AG08395 (cell line): ENCODE results near the gene NADSYN1.
A peak's percentile ranks its signal among the peaks of the same experiment; 100 is the strongest.

Source experiments
- DNase-seq: peaks from one replicate; pipeline ENCODE4 v3.0.0; 2012; ENCODE audit warnings: mixed read lengths, low spot score

Gene NADSYN1

DNA sequence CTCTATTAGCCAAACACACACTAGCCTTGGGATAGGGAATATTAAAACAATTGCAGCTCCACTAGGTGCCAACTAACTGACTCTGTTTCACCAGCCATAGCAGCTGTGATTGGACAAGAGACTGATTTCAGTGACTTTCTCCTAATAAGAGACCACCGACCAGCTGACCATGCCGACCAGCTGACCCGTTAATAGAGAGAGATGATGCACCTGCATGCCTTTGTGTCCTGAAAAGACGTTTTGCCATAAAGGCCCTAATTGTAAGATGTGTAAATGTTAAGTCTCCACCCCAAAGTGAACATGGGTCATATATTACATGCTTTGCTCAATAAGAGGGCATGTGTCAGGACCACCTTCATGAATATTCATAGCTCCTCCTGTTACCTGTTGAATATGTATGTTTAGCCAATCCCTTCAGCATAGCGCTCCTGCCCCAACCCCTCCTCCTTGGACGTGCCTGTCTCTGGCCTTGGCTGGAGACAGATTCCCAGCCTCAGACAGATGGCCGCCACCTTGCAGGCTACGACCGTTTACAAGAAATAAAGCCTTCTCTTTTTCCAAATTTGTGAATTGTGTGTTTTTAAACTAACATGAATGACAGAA is 1.3 kb upstream of the NADSYN1 start:
- no peak for DNase-seq

DNA sequence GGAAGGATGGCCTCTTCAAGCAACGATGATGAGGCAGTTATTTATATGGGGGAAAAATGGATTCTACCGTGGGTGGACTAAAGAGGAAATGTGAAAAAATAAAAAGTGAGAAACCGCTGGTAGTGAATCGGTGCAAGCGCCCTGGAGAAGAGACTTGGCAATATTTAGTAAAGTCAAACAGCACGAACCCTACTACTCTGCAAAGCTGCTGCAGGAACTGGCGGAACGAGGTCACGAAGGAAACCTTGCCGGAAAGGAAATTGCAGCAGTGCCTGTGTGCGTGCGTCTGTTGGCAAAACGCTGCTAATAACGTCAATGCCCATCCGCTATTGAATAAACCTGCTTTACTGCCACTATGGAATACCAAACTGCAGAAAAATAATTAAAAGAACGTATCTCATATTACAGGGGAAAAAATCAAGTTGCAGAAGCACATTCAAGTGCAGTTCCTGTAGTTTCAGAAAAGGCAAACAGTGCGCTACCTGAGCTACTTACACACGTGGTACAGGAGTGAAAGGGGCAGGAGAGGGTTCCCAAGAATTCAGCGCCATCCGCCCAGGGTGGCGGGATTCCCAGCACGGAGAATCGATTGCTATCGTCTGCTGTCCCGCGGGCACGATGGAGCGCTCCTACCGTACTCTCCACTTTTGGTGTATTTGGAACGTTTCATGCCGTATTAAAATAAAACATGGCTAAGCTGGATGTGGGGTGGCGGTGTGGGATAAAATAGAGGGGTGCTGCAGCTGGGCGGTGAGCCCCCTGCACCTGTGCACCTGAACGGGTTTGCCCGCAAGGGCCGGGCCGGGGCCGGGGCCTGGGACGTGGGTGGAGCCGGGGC is 585 bp upstream of the NADSYN1 start:
- DNase-seq = peak; percentile 21

DNA sequence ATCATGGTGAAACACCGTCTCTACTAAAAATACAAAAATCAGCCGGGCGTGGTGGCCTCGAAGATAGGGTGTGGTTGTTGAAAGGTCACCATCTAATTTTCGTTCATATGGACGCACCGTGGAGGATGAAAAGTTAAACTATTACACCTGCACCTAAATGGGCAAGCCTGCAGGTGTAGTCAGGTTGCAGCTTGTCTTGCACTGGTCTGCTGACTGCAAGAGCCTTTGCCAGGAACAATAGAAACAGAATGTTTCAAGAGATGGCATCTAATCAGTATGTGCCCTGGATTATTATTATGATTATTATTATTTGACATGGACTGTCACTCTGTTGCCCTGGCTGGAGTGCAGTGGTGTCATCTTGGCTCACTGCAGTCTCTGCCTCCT is 908 bp downstream of the NADSYN1 start:
- no peak for DNase-seq

DNA sequence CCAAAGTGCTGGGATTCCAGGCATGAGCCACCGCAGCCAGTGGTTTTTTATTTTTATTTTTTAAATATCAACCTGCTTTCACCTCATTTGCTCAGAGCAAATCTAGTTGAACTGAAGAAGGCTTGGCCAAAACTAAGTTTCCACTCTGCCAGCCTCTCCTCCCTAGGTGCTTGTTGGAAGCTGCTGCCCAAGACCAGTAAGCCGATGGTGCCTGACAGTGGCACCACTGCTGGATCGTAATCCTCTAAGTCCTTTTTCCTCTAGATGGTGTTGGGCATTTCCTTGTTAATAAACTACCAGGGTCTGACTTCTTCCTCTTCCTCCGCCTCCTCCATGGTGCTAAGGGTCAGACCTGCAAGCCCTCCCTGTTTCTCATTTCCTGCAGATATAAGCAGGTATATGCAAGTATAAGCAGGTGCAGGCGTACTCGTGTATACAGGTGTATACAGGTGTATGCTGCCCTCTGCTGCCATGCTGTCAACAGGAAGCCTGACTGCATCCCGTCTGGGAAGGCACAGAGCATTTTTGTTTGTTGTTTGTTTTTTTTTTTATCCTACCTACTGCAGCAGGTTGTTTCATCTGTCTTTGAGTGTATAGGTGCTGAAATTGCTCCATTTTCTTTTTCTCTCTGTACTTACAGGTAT is 1.6 kb downstream of the NADSYN1 start:
- no peak for DNase-seq

DNA sequence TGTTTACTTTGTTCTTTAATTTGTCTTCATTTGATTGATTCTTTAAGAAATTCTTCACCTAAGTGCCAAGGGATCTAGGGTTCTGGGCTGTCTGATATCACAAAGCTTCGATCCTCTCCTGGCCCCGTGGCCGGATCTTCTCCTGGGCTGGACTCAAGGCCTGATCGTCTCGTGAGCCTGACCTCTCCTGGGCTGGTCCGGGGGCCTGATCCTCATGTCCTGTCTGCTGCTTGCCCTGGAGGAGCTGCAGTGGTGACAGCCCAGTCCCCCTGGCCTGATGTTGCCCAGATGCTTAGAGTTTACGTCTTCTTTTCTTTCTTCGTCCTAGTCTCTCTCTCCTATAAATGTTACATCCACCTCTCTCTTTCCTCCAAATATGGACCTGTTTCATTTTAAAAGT is 3.3 kb downstream of the NADSYN1 start:
- no peak for DNase-seq

DNA sequence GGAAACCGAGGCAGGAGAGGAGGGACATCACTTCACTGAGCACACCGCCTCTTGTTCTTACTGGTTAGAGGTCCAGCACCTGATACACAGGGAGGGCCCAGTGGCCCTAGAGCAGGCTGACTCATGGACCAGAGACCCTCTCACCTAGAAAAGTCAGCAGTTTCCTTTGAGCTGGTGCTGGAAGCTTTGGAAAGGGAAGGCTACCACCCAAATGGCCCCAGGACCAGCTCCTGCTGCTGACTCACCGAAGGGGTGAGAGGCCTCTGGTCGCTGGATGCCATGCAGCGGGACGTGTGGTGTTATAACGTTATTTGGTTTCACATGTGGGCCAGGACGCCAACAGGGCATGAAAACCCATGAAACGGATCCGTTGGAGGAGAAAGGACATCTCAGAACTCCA is 3.8 kb downstream of the NADSYN1 start:
- DNase-seq = no peak

DNA sequence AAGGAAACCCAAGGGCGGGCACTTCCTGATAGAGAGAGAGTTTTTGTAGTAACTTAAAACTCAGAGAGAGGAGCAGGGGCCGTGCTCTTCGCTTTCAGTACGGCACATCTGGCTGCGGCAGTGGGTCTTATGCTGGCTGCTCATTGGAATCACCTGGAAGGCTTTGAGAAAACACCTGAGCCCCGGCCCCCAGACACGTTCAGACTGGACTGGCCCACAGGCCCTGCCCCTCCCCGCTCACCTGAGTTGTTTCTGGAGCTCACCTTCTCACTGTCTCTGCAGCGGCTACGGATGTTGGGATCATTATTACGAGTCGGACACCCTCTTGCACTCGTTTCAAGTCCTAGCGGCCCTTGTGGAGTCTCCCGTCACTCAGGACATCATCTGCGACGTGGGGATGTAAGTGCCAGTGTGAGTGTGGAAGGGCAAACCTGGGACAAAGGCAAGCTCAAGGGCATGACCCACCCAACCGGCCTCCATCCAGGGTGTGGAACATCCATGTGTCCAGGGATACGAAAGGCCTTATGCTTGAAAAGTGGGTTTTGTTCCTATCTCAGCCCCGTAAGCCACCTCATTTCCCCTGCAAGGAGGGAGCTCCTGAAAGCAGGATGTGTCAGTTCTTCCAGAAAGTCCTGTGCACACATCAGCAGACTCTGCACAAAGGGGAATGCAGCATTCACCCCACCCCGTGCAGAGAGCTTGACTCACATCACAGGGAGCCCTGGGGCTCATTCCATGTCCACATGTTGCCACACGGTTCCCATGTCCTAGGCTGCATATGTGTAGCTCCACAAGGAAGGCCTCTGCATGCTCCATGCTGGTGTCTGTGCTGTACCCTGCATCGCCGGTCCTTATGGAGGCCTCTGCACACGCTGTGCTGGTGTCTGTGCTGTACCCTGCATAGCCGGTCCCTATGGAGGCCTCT is 5.4 kb downstream of the NADSYN1 start:
- no peak for DNase-seq

DNA sequence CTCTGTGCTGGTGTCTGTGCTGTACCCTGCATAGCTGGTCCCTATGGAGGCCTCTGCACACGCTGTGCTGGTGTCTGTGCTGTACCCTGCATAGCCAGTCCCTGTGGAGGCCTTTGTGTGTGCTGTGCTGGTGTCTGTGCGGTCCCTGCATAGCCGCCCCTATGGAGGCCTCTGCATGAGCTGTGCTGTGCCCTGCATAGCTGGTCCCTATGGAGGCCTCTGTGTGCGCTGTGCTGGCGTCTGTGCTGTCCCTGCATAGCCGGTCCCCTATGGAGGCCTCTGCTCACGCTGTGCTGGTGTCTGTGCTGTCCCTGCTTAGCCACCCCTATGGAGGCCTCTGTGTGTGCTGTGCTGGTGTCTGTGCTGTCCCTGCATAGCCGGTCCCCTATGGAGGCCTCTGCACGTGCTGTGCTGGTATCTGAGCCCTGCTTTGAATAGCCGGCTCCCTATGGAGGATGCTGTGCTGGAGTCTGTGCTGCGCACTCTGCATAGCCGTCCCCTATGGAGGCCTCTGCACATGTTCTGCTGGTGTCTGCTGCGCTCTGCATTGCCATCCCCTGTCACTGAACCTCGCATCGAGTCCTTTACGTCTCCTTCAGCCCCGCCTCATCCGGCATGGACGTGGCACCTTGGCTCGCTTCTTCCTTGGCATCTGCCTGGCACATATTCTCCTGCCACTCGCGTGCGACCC is 6.2 kb downstream of the NADSYN1 start:
- DNase-seq = no peak

DNA sequence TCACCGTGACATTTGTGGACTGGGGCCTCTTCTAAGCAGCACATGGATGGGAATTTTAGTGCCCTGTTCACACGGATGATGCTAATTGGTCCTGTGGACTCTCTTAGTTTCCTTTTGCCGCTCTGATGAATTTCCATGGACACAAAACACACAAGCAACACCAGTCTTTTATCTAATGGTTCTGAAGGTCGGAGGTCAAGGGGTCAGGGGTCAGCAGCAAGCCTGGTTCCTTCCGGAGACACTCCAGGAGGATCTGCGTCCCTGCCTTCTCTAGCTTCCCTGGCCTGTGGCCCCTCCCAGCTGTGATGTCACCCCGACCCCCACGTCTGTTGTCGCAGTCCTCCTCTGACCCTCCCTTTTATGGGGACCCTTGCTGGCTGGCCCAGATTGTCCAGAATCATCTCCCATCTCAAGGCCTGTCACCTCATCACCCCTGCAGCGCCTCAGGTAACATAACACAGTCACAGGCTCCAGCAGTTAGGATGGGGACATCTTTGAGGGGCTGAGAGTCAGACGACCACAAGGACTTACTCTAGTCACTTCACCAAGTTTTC is 6.8 kb downstream of the NADSYN1 start:
- DNase-seq = no peak

DNA sequence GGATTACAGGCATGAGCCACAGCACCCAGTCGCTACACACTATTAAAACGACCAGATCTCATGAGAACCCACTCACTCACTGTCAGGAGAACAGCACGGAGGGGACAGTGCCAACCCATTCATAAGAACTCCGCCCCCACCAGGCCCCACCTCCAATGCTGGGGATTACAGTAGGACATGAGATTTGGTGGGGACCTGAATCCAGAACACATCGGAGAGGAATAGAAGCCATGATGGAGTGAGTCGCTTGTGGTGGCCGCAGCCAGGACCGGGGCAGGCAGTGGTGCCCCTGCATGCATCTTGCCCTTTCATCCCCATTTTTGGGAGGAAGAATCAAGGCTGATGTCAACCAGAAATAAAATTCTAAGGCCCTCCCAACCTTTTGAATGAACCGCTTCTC is 8.7 kb downstream of the NADSYN1 start:
- DNase-seq = no peak

DNA sequence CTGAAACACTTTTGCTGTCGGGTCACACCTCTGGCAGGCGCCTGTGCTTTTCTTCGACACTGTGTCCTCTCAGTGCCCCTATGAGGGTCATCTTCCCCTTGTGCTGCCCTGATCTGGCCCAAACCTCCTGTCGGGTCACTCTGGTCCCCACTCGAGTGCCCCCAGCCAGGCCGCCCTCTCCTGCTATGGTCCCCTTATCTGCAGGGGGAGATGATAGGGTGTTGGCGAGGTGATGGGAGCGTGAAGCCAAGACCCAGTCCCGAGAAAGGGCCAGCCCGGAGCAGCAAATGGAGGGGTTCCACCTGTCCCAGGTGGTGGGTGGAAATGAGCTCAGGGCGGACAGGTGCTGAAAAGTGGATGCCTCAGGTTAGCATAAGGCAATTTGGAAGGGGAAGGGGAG is 9.7 kb downstream of the NADSYN1 start:
- no peak for DNase-seq

DNA sequence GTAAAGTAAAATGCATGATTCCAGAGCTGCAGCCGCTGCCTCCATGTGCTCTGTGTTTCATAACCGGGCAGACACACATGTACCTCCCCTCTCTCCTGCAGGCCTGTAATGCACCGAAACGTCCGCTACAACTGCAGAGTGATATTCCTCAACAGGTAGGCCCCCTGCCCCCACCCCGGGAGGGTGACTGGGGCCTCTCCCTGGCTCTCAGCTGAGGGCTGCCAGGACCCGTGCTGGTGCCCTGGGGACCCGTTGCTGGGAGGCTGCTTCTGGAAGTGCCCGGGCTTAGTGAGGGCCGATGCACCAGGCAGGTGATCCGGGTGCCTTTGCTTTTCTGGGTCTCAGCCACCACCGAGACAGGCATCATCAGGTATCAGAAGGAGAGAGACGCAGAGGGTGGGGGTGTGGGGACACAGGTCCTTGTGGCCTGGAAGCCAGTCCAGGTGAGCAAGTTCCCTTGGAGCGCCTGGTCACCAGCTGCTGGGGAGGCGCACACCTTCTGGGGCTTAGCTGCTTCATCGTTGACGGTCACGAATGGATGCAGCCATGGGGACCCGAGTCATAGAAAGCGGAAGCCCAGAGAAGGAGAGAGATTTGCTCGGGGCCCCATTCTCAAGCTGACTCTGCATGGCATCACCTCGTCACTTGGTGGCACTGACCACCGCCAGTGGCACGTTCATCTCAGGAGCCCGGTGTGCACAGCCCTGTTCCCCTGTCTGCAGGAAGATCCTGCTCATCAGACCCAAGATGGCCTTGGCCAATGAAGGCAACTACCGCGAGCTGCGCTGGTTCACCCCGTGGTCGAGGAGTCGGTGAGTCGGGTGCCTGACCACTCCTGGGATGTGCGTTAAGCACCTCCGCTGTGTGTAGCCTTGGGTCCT is 10.6 kb downstream of the NADSYN1 start:
- no peak for DNase-seq

DNA sequence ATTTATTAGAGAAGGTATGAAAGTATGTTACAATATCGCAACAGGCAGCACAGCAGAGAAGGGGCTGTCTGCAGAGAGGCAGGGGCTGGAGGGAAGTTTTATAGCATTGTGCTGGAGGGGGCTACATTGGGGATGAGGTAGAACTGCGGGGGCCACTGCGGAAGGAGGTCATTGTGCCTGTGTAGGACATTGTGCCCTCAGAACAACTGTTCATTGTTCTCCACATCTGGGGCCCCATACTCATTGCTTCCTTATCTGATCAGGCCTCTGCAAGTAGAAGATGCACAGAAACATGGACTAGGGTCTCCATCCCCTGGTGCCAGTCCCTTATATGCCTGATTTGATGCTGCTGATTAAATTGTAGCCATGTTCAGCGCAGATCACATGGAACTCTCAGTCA is 12.1 kb downstream of the NADSYN1 start:
- DNase-seq = no peak

DNA sequence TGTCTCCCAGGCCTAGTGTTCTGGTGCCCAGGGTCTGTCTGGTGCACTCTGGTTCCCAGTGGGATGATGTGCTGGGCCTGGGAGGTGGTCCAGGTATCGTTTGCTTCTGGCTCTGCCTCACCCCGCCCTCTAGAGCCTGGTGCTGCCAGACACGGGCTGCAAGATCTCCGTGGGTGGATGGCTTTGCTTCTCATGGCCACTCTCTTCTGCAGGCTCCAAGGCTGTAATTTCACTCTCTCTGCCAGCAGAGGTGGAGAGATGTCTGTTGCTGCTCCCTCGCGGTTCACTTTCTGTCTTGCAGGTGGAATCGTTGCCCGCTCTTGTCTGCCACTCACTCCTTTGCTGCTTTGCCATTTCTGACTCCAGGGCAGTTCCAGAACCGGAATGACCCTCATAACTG is 13.4 kb downstream of the NADSYN1 start:
- no peak for DNase-seq

DNA sequence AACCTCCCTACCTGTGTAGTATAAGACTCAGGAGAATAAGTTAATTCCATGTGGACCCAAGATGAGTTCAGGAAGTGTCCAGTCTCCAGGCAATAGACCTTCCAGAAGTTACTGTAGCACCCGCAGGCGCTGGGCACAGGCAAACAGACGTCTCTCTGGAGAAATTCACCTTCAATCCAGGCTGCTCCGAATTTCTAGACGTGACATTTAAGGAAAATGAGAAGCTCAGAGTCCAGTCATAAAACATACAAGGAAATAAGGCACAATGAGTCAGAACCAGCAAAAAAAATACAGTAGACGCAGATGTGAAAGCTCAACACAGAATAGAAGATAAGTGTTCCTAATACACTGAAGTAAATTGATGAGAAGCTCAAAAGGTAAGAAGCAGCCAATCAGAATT is 14.2 kb downstream of the NADSYN1 start:
- no peak for DNase-seq

DNA sequence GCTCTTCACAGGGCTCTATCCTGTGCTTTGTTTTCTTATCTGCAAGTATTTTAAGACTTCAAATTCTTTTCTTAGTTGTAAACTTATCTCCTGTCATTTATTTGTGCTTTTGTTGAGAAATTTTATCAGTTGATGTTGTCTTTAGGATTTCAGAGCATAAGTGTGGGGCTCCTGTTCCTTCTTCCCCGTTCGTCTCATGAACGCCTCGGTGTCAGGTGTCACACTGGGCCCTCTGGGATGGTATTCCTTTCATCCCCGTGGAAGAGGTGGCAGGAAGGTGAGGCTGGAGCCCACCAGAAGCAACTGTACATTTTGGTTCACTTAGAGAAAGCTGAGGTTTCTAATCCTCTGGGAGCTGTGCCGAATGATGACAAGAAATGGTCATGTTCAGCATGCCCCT is 17.9 kb downstream of the NADSYN1 start:
- DNase-seq = no peak

DNA sequence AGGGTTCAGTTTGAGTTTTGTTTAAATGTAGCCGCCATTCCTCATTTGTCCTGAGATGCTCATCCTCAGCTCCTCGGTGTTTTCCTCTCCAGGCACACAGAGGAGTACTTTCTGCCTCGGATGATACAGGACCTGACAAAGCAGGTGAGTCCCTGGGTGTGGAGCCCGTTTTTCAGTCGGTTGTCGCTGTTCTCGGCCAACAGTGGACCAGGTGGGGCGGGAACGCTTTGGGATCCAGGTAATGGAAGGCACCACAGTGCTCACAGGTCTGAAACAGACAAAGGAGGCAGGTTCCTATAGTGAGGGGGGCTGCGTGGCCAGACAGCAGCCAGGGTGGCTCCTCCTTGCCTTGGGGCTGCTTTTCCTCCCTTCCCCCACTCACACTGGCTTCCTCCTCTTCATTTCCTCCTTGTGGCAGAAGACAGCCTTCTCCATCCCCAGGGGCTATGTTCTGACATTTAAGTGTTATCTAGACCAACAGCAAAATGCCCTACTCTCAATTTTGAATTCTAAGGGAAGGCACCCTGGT is 19.4 kb downstream of the NADSYN1 start:
- DNase-seq = no peak

DNA sequence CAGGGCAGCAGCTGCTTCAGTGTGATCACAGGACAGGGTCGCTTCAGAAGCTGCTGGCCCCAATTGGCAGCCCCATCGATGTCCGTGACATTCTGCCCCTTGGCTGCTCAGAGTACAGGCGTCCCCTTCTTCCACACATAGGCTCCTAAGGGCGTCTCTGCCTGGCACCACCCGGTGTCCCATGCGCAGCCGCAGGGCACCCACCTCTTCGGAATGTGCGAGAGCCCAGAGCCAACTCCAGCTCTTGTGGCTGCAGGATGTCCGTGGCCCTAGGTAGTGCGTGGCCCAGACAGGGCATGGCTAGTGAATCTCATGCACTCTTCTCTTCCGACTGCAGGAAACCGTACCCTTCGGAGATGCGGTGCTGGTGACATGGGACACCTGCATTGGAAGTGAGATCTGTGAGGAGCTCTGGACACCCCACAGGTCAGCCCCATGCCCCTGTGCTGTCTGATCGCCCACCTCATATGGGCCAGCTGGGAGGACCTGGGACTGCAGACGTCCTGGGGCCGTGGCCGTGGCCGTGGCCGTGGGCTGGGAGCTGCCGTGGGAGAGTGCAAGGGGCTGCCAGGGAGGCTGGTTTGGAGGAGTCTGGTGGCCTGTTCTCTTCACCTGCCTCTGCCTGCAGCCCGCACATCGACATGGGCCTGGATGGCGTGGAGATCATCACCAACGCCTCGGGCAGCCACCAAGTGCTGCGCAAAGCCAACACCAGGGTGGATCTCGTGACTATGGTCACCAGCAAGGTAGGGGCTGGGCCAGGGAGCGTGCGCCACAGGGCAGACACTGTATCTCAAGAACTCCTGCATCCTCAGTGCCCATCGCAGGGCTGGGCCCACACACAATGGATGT is 20.2 kb downstream of the NADSYN1 start:
- DNase-seq = no peak

DNA sequence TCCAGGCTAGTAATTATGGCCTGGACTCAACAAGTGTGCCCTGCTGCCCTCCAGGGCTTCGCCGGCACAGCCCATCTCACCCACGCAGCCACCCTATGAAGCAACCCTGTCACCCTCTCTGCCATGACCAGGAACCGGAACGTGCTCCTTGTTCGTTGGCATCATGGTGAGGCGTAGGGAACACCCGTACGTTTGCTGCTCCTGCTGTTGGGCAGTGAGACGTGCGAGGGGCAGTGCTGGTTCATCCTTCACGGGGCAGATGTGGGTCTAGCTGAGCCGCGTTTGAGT is 20.7 kb downstream of the NADSYN1 start:
- no peak for DNase-seq
